Mammary epithelial cell (primary cell): ENCODE measurements around the gene ST3GAL2.

Experiments used
- EZH2 ChIP-seq: IDR thresholded peaks from 2 replicates; pipeline ENCODE4 v1.6.1; 2012; ENCODE audit warnings: low read length, inconsistent platforms, borderline replicate concordance
- TF ChIP-seq, protein P1 (sequence below), 2 donors: IDR thresholded peaks in 1 of 2; conservative IDR thresholded peaks in 1 of 2; 2 replicates each; pipeline ENCODE4 v1.5.1; 2011 to 2012; ENCODE audit warnings: inconsistent platforms in 2 of 2, low read length in 2 of 2, mild to moderate bottlenecking in 2 of 2, control low read depth in 1 of 2, low read depth in 1 of 2; ENCODE audit not compliant: insufficient read depth in 1 of 2; ENCODE audit errors: extremely low read depth in 1 of 2

DNA sequence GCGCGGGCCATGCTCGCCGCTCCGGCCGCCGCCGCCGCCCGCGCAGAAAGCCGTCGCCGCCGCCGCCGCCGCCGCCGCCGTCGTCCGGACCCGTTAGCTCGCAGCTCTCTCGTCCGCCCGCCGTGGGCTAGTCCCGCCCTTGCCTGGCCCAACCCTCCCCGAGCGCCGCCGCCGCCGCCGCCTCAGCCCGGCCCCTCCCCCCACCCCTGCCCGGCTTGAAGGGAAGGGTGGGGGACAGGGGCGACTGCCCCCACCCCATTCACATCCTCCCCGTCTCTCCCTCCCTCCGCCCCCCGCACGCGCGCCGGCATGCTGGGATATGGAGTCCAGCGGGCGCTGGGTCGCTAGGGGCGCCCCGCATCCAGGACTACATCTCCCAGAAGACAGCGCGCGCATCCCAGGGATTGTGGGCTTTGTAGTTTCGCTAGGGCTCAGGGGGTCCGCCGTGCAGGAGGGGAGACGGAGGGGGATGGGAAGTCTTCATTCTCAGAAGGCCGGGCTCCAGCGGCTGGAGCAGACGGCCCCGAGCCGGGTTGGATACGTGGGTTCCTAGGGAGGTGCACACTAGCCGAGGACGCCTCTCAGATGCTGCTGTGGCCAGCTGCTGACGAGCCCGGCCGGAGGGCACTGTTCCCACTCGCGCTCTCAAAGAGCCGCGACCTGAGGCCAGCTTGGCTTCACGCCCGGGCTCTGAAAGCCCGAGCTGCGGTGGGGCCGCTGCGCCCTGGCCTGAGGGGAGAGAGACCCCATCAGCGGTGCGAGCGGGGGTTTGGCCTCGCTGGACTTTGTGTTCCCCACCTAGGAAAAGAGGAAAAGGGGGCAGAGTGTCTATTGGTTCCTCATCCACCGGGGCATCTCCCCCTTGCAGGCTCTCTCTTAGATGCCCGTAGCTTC lies at the start of gene ST3GAL2:
- TF ChIP-seq, protein P1, sequence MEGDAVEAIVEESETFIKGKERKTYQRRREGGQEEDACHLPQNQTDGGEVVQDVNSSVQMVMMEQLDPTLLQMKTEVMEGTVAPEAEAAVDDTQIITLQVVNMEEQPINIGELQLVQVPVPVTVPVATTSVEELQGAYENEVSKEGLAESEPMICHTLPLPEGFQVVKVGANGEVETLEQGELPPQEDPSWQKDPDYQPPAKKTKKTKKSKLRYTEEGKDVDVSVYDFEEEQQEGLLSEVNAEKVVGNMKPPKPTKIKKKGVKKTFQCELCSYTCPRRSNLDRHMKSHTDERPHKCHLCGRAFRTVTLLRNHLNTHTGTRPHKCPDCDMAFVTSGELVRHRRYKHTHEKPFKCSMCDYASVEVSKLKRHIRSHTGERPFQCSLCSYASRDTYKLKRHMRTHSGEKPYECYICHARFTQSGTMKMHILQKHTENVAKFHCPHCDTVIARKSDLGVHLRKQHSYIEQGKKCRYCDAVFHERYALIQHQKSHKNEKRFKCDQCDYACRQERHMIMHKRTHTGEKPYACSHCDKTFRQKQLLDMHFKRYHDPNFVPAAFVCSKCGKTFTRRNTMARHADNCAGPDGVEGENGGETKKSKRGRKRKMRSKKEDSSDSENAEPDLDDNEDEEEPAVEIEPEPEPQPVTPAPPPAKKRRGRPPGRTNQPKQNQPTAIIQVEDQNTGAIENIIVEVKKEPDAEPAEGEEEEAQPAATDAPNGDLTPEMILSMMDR (conservative IDR thresholded peaks at IDR 0.05 in 1 of 2, IDR thresholded peaks at IDR 0.05 in 1 of 2; ENCODE audit: extremely low read depth in 1 of 2, insufficient read depth in 1 of 2, low read depth in 1 of 2, low read length in 2 of 2): no peak
- no peak for TF ChIP-seq EZH2
